Body of pancreas (tissue), 4 donors: ENCODE measurements around the gene PCDHGA8.
"Not testable (repeated sequence)": the region's sequence is repeated elsewhere in the genome, so short reads cannot be mapped to it uniquely, and the experiment has no call there.

Experiments
- CTCF ChIP-seq, 7 experiments: fragments of 450-650 bp in 4 of 7; fragments of 200-600 bp in 3 of 7; sonication (generic) in 3 of 7; IDR thresholded peaks; one replicate each; pipeline ENCODE4 v1.5.1; 2016 to 2019; ENCODE audit warnings: antibody characterized with exemption in 7 of 7
- POLR2A ChIP-seq, 3 donors: fragments of 450-650 bp; IDR thresholded peaks; one replicate each; pipeline ENCODE4 v1.6.1; 2016; ENCODE audit warnings: antibody characterized with exemption in 3 of 3, mild to moderate bottlenecking in 2 of 3

- TF ChIP-seq CTCF (IDR thresholded peaks at IDR 0.05), result peak in 5 of 7 experiments; percentile 37 to 55 (median 45)
- TF ChIP-seq POLR2A (IDR thresholded peaks at IDR 0.05), result not testable (repeated sequence)
Observed at GRCh38 chr5:141407790-141408505, 15.5 kb downstream of the PCDHGA8 start, which contains the start of gene PCDHGB6.
